Activated CD8-positive, alpha-beta T cell treated with anti-CD3 and anti-CD28 coated beads for 36 hours (primary cell): Measurements from ENCODE around the gene SASS6. TPM values are rescaled to one million over a fixed set of nuclear protein-coding genes. Genes with fewer than 3 reads are reported as not detected.

Experiments used
- ATAC-seq: fragments of 200-7000 bp; cut with Tn5 transposase; one replicate; pipeline ENCODE4 v1.10.0; 2021; ENCODE audit warnings: mild to moderate bottlenecking, moderate library complexity
- CTCF ChIA-PET: fragments of 350-600 bp; sonication (Branson Sonifier 250); formaldehyde crosslinking; loops from one replicate; lab custom pipeline; 2021; ENCODE audit warnings: antibody characterized with exemption; lab: Charles Lee
- POLR2A ChIA-PET: fragments of 350-600 bp; sonication (Branson Sonifier 250); formaldehyde crosslinking; loops from one replicate; lab custom pipeline; 2021; ENCODE audit warnings: antibody characterized with exemption; lab: Charles Lee
- DNase-seq: peaks from one replicate; pipeline ENCODE4 v3.0.0-alpha.2; 2020
- H3K27ac Mint-ChIP-seq: one replicate; pipeline ENCODE4 v1.8.0; 2021; ENCODE audit warnings: mild to moderate bottlenecking, mixed read lengths
- H3K27me3 Mint-ChIP-seq: one replicate; pipeline ENCODE4 v1.8.0; 2021; ENCODE audit warnings: mixed read lengths
- H3K36me3 Mint-ChIP-seq: one replicate; pipeline ENCODE4 v1.8.0; 2021; ENCODE audit warnings: low read depth, mixed read lengths
- H3K4me1 Mint-ChIP-seq: one replicate; pipeline ENCODE4 v1.8.0; 2021; ENCODE audit warnings: low read depth, mixed read lengths
- H3K4me3 Mint-ChIP-seq: one replicate; pipeline ENCODE4 v1.8.0; 2021; ENCODE audit warnings: mild to moderate bottlenecking, moderate library complexity, mixed read lengths
- H3K9me3 Mint-ChIP-seq: one replicate; pipeline ENCODE4 v1.8.0; 2021; ENCODE audit warnings: mixed read lengths
- intact Hi-C: fragments of 100-400 bp; cut with micrococcal nuclease; formaldehyde crosslinking; loops from one replicate; pipeline ENCODE4 v1.10.0; 2022
- total RNA-seq, 2 experiments: library from RNA; stranded (reverse); gene quantifications; one replicate each; pipeline ENCODE4 v1.2.3, GENCODE V29; 2021
- TF ChIP-seq, protein P1 (sequence below): fragments of 200-600 bp; IDR thresholded peaks from one replicate; pipeline ENCODE4 v1.8.0; 2022; ENCODE audit warnings: antibody characterized with exemption, mild to moderate bottlenecking

The SASS6 gene
- total RNA-seq, 2 experiments from 2014 or later: 12.9 to 13.6 TPM

DNA sequence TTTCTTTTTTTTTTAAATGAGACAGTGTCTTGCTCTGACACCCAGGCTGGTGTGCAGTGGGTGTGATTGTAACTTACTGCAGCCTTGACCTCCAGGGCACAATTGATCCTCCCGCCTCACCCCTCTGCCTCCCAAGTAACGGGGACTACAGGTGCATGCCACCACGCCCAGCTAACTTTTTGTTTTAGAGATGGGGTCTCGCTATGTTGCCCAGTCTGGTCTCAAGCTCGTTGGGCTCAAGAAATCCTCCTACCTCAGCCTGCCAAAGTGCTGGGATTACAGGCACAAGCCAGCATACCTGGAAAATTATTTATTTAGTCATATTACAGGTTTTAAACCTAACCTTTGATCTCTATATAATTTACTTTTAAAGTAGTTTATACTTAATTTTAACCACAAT is 32.0 kb upstream of the SASS6 start:
- DNase-seq (no peak), ATAC-seq (no peak)
- TF ChIP-seq, protein P1, sequence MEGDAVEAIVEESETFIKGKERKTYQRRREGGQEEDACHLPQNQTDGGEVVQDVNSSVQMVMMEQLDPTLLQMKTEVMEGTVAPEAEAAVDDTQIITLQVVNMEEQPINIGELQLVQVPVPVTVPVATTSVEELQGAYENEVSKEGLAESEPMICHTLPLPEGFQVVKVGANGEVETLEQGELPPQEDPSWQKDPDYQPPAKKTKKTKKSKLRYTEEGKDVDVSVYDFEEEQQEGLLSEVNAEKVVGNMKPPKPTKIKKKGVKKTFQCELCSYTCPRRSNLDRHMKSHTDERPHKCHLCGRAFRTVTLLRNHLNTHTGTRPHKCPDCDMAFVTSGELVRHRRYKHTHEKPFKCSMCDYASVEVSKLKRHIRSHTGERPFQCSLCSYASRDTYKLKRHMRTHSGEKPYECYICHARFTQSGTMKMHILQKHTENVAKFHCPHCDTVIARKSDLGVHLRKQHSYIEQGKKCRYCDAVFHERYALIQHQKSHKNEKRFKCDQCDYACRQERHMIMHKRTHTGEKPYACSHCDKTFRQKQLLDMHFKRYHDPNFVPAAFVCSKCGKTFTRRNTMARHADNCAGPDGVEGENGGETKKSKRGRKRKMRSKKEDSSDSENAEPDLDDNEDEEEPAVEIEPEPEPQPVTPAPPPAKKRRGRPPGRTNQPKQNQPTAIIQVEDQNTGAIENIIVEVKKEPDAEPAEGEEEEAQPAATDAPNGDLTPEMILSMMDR: no peak
- POLR2A ChIA-PET: no interaction called here
- no peak overlapping the region for H3K27ac Mint-ChIP-seq
- no peaks in the 10 kb centered on the region for H3K4me1 Mint-ChIP-seq
- H3K4me3 Mint-ChIP-seq: no peak overlapping the region
- CTCF ChIA-PET: no interaction called here
- no peaks in the 10 kb centered on the region for H3K36me3 Mint-ChIP-seq
- intact Hi-C loops: no loop called here
- no peaks in the 10 kb centered on the region for H3K9me3 Mint-ChIP-seq
- H3K27me3 Mint-ChIP-seq: no peaks in the 10 kb centered on the region

DNA sequence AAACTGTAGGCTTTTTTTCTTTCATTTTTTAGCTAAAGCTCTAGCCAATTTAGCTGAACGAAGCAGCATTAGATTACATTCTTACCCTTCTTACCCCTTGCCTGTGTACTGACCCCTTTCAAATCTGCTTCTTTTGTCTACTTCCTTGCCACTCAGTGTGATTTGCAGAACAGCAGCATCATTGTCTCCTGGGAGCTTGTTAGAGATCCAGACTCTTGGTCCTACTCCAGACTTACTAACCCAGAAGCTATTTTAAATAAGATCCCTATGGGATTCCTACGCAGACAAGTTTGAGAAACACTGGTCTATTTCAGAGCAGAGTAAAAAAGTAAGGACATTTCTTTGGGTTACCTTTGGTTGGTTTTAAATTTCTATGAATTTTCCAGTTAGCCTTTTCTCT is 31.5 kb upstream of the SASS6 start:
- CTCF ChIA-PET: no interaction called here
- H3K9me3 Mint-ChIP-seq: no peaks in the 10 kb centered on the region
- no peaks in the 10 kb centered on the region for H3K36me3 Mint-ChIP-seq
- intact Hi-C loops: no loop called here
- no peak for ATAC-seq
- no peak overlapping the region for H3K27ac Mint-ChIP-seq
- POLR2A ChIA-PET: no interaction called here
- DNase-seq: no peak
- TF ChIP-seq, protein P1: no peak
- H3K4me3 Mint-ChIP-seq: no peak overlapping the region
- H3K4me1 Mint-ChIP-seq: no peaks in the 10 kb centered on the region
- no peaks in the 10 kb centered on the region for H3K27me3 Mint-ChIP-seq

DNA sequence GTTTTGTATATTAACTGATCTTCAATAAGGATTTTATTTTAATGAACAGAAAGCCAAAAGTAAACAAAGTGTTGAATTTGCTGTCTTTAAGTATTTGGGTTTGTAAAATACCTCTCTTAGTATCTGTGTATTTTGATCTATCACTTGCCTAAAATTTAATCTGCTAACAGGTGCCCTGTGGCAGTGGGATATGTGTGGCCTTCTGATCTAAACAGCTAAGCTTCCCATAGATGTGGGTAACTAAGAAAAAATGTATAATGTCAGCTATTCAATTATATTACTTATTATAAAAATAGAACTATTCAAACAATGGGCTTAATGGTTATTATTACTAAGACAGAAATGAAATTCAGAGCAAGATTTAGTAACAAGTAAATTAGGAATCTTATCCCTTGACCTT is 30.2 kb upstream of the SASS6 start:
- Mint-ChIP-seq H3K27me3 (no peaks in the 10 kb centered on the region), H3K4me1 (no peaks in the 10 kb centered on the region), H3K9me3 (no peaks in the 10 kb centered on the region), H3K36me3 (no peaks in the 10 kb centered on the region), H3K4me3 (no peak overlapping the region), H3K27ac (no peak overlapping the region)
- DNase-seq (no peak), ATAC-seq (no peak)
- intact Hi-C loops: no loop called here
- TF ChIP-seq, protein P1: no peak
- POLR2A ChIA-PET: no interaction called here
- CTCF ChIA-PET: no interaction called here

DNA sequence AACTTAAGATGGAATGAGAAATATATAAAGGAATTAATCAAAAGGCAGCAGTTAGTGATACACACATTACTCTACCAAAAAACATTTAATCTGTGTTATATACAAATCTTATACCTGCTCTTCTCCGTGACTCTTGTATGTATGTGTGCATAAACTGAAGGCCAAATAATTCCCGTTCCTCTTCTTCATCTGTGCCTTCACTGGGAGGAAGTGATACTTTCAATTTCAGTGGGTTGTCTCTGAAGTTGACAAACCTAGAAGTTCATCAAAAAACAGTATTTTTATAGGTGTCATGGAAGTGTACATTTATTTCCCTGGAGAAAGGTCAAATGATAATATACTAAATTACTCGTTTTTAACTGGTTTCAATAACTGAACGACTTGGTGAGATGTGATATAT is 19.5 kb upstream of the SASS6 start:
- POLR2A ChIA-PET: no interaction called here
- Mint-ChIP-seq H3K36me3 (peaks cover 9% of the 10 kb centered on the region), H3K9me3 (no peaks in the 10 kb centered on the region), H3K27me3 (no peaks in the 10 kb centered on the region), H3K4me3 (no peak overlapping the region), H3K4me1 (peaks cover 7% of the 10 kb centered on the region), H3K27ac (peak overlapping the region; percentile 58)
- intact Hi-C loops: no loop called here
- ATAC-seq (no peak), DNase-seq (no peak)
- TF ChIP-seq, protein P1: no peak
- CTCF ChIA-PET: no interaction called here

DNA sequence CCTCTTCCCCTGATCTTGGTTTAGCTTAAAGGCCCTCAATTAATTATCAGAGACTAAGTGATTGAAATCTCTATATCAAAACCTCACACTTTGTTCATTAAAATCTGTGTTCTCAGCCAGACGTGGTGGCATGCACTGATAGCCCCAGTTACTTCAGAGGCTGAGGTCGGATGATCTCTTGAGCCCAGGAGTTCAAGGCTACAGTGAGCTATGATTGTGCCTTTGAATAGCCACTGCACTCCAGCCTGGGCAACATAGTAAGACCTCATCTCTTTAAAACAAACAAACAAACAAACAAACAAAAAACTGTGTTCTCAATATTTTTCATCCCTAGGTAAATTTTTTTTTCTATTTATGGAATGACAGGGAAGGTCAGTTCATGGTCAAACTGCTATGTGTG is 18.9 kb upstream of the SASS6 start:
- ChIA-PET POLR2A (interaction anchor here (1.5 kb wide), 1 partner anchor 114 kb away, joined by 4 read pairs; the partner anchor contains the start of gene RTCA), CTCF (interaction anchor here (1.2 kb wide), 1 partner anchor 308 kb away, joined by 3 read pairs; no protein-coding TSS in a partner anchor)
- ATAC-seq (no peak), DNase-seq (no peak)
- Mint-ChIP-seq H3K27me3 (no peaks in the 10 kb centered on the region), H3K9me3 (no peaks in the 10 kb centered on the region), H3K27ac (no peak overlapping the region), H3K36me3 (peaks cover 10% of the 10 kb centered on the region), H3K4me1 (peaks cover 7% of the 10 kb centered on the region), H3K4me3 (no peak overlapping the region)
- TF ChIP-seq, protein P1: no peak
- intact Hi-C loops: no loop called here
